Measurements from ENCODE around the gene UGT1A10. TPM values are rescaled to one million over a fixed set of nuclear protein-coding genes. Genes with fewer than 3 reads are reported as not detected.

The UGT1A10 gene
- total and polyA plus RNA-seq, 2 of the 13 experiments (the other 11 are each of a cell fraction or from before 2014, with no cell fraction given), result not detected

- WGBS (ENCODE audit: low lambda C conversion rate), result 42% methylated on average over 4 of the region's 4 CpGs
- no peak for TF ChIP-seq TCF7L2 (IDR thresholded peaks at IDR 0.05; ENCODE audit: low read depth, low read length)
- no peak for TF ChIP-seq SP140L (CRISPR knock-in tag; IDR thresholded peaks at IDR 0.05; ENCODE audit: borderline replicate concordance)
- no peak for TF ChIP-seq CREM (IDR thresholded peaks at IDR 0.05)
- no peak for TF ChIP-seq CREM (CRISPR knock-in tag; IDR thresholded peaks at IDR 0.05)
- TF ChIP-seq ZBTB46 (CRISPR knock-in tag; IDR thresholded peaks at IDR 0.05; ENCODE audit: borderline replicate concordance), result no peak
- no peak for TF ChIP-seq ARID2 (CRISPR knock-in tag; IDR thresholded peaks at IDR 0.05; ENCODE audit: borderline replicate concordance)
- no peak for TF ChIP-seq ZNF629 (CRISPR knock-in tag; conservative IDR thresholded peaks at IDR 0.05)
- no peak for TF ChIP-seq DMAP1 (CRISPR knock-in tag; IDR thresholded peaks at IDR 0.05)
- no peak for TF ChIP-seq NRL (CRISPR knock-in tag; IDR thresholded peaks at IDR 0.05; ENCODE audit: borderline replicate concordance)
- no peak for TF ChIP-seq ZNF337 (CRISPR knock-in tag; IDR thresholded peaks at IDR 0.05; ENCODE audit: borderline replicate concordance, low read depth)
- no peak for TF ChIP-seq ZNF782 (CRISPR knock-in tag; IDR thresholded peaks at IDR 0.05; ENCODE audit: borderline replicate concordance)
- no peak for TF ChIP-seq FLYWCH1 (CRISPR knock-in tag; IDR thresholded peaks at IDR 0.05)
- no peak for TF ChIP-seq MZF1 (CRISPR knock-in tag; IDR thresholded peaks at IDR 0.05; ENCODE audit: borderline replicate concordance)
- TF ChIP-seq, protein P1, sequence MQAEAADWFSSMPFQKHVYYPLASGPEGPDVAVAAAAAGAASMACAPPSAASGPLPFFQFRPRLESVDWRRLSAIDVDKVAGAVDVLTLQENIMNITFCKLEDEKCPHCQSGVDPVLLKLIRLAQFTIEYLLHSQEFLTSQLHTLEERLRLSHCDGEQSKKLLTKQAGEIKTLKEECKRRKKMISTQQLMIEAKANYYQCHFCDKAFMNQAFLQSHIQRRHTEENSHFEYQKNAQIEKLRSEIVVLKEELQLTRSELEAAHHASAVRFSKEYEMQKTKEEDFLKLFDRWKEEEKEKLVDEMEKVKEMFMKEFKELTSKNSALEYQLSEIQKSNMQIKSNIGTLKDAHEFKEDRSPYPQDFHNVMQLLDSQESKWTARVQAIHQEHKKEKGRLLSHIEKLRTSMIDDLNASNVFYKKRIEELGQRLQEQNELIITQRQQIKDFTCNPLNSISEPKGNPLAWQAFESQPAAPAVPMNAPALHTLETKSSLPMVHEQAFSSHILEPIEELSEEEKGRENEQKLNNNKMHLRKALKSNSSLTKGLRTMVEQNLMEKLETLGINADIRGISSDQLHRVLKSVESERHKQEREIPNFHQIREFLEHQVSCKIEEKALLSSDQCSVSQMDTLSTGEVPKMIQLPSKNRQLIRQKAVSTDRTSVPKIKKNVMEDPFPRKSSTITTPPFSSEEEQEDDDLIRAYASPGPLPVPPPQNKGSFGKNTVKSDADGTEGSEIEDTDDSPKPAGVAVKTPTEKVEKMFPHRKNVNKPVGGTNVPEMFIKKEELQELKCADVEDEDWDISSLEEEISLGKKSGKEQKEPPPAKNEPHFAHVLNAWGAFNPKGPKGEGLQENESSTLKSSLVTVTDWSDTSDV (CRISPR knock-in tag; IDR thresholded peaks at IDR 0.05), result no peak
- no peak for TF ChIP-seq ZFP1 (CRISPR knock-in tag; IDR thresholded peaks at IDR 0.05)
- TF ChIP-seq CBX5 (CRISPR knock-in tag; IDR thresholded peaks at IDR 0.05; ENCODE audit: borderline replicate concordance), result no peak
- no peak for TF ChIP-seq ZNF343 (CRISPR knock-in tag; IDR thresholded peaks at IDR 0.05)
- peaks cover 0 to 38% of the 10 kb centered on the region in 2 experiments; a peak in 3 of 5 replicates for H3K27me3 ChIP-seq (ENCODE audit: control insufficient read depth in 1 of 2, insufficient read depth in 2 of 2, low read length in 2 of 2)
- BruUV-seq (replicated peaks), result no TSS peak
- no peak for FAIRE-seq
- H4K20me1 ChIP-seq (ENCODE audit: insufficient read depth, low read length), result no peaks in the 10 kb centered on the region
- ChIA-PET POLR2A (no interaction called here), CTCF (ENCODE audit: low intra/inter-chr PET ratio, low total read pairs) (no interaction called here)
- ATAC-seq, result no peak
- H3K4me3 ChIP-seq (replicated peaks in 1 of 3; ENCODE audit: insufficient read depth in 1 of 3, low read depth in 2 of 3, low read length in 3 of 3), result no peak overlapping the region
- no peak overlapping the region for H3K9ac ChIP-seq (ENCODE audit: insufficient read depth, low read depth, low read length)
- no peak overlapping the region for H3K27ac ChIP-seq (ENCODE audit: extremely low read length, insufficient read depth, low read length)
- H3K36me3 ChIP-seq (replicated peaks in 1 of 2; ENCODE audit: control insufficient read depth in 1 of 2, insufficient read depth in 2 of 2, low read length in 2 of 2), result no peaks in the 10 kb centered on the region
- H3K79me2 ChIP-seq (ENCODE audit: insufficient read depth, low read length), result no peaks in the 10 kb centered on the region
- no peaks in the 10 kb centered on the region for H3K9me3 ChIP-seq (ENCODE audit: low read length)
- in situ Hi-C loops (cut with HindIII; ENCODE audit: extremely low pct_ligation_motif_present, low pct_unique_long_range_greater_than_20kb), result no loop called here
- intact Hi-C loops (cut with micrococcal nuclease; ENCODE audit: unreplicated experiment), result no loop called here
- no peaks in the 10 kb centered on the region for H3K4me1 ChIP-seq (ENCODE audit: insufficient read depth, low read length)
- no peak overlapping the region for H2AFZ ChIP-seq (ENCODE audit: low read length)
- DNase-seq (ENCODE audit: low spot score), result no peak
- H3K4me2 ChIP-seq (ENCODE audit: low read depth, low read length), result no peak overlapping the region
Measured at GRCh38 chr2:233811087-233811486, 174.8 kb downstream of the UGT1A10 start.
